HEK293 (cell line): ENCODE measurements around the gene CACNG1.

Source experiments
- PRDM10 ChIP-seq: fragments of 450-650 bp; formaldehyde crosslinking; IDR thresholded peaks from 2 replicates; pipeline ENCODE4 v1.5.1; 2016; ENCODE audit warnings: missing biosample characterization, missing genetic modification characterization
- REST ChIP-seq: fragments of 450-650 bp; formaldehyde crosslinking; IDR thresholded peaks from 2 replicates; pipeline ENCODE4 v1.5.1; 2016; ENCODE audit warnings: missing biosample characterization, missing genetic modification characterization
- SP2 ChIP-seq: fragments of 450-650 bp; formaldehyde crosslinking; IDR thresholded peaks from 2 replicates; pipeline ENCODE4 v1.5.1; 2016; ENCODE audit warnings: missing biosample characterization, missing genetic modification characterization
- ZBTB7A ChIP-seq: fragments of 450-650 bp; formaldehyde crosslinking; IDR thresholded peaks from 2 replicates; pipeline ENCODE4 v1.5.1; 2016; ENCODE audit warnings: low read depth, missing biosample characterization, missing genetic modification characterization
- ZNF184 ChIP-seq: fragments of 450-650 bp; IDR thresholded peaks from 2 replicates; pipeline ENCODE4 v1.5.1; 2018; ENCODE audit warnings: missing biosample characterization, mild to moderate bottlenecking, missing genetic modification characterization
- ZNF629 ChIP-seq: fragments of 450-650 bp; formaldehyde crosslinking; IDR thresholded peaks from 2 replicates; pipeline ENCODE4 v1.5.1; 2017; ENCODE audit warnings: missing biosample characterization, missing genetic modification characterization
- TF ChIP-seq, protein P1 (sequence below): fragments of 450-650 bp; formaldehyde crosslinking; IDR thresholded peaks from 2 replicates; pipeline ENCODE4 v1.5.1; 2016; ENCODE audit warnings: missing biosample characterization, missing genetic modification characterization

- TF ChIP-seq, protein P1, sequence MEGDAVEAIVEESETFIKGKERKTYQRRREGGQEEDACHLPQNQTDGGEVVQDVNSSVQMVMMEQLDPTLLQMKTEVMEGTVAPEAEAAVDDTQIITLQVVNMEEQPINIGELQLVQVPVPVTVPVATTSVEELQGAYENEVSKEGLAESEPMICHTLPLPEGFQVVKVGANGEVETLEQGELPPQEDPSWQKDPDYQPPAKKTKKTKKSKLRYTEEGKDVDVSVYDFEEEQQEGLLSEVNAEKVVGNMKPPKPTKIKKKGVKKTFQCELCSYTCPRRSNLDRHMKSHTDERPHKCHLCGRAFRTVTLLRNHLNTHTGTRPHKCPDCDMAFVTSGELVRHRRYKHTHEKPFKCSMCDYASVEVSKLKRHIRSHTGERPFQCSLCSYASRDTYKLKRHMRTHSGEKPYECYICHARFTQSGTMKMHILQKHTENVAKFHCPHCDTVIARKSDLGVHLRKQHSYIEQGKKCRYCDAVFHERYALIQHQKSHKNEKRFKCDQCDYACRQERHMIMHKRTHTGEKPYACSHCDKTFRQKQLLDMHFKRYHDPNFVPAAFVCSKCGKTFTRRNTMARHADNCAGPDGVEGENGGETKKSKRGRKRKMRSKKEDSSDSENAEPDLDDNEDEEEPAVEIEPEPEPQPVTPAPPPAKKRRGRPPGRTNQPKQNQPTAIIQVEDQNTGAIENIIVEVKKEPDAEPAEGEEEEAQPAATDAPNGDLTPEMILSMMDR, result no peak
- TF ChIP-seq SP2 (tag by site-specific recombination) (no peak), ZNF184 (tag by site-specific recombination) (no peak), PRDM10 (no peak), ZNF629 (tag by site-specific recombination) (no peak), ZBTB7A (tag by site-specific recombination) (no peak), REST (tag by site-specific recombination) (no peak)
Observed at GRCh38 chr17:67105213-67105612, 60.9 kb downstream of the CACNG1 start.
